Right atrium auricular region (tissue), 2 donors: ENCODE measurements around the gene SAXO1. TPM values are rescaled to one million over a fixed set of nuclear protein-coding genes. Genes with fewer than 3 reads are reported as not detected.

Experiments used
- DNase-seq: peaks from one replicate; pipeline ENCODE4 v3.0.0-alpha.2; 2019; ENCODE audit warnings: low spot score
- H3K27ac ChIP-seq, 2 donors: fragments of 200-600 bp; sonication (generic); 1 replicate in 1 of 2; 2 replicates in 1 of 2; pipeline ENCODE4 v1.5.1; 2016 to 2019
- H3K27me3 ChIP-seq, 2 donors: fragments of 200-600 bp; sonication (generic); one replicate each; pipeline versions ENCODE4 v1.5.1 to v1.6.0; 2017 to 2019
- H3K36me3 ChIP-seq: fragments of 200-600 bp; sonication (generic); one replicate; pipeline ENCODE4 v1.5.1; 2016
- H3K4me1 ChIP-seq, 2 donors: fragments of 200-600 bp; sonication (generic); one replicate each; pipeline versions ENCODE4 v1.5.1 to v1.6.0; 2017 to 2019
- H3K4me3 ChIP-seq, 2 donors: fragments of 200-600 bp; sonication (generic); 1 replicate in 1 of 2; 2 replicates in 1 of 2; pipeline ENCODE4 v1.5.1; 2017 to 2019; ENCODE audit warnings: mild to moderate bottlenecking in 1 of 2, moderate library complexity in 1 of 2
- H3K9me3 ChIP-seq, 2 donors: fragments of 200-600 bp; sonication (generic); one replicate each; pipeline ENCODE4 v1.5.1; 2019
- CTCF ChIP-seq, 2 donors: fragments of 200-600 bp; sonication (generic); IDR thresholded peaks; one replicate each; pipeline ENCODE4 v1.5.1; 2019; ENCODE audit warnings: antibody characterized with exemption in 2 of 2
- total RNA-seq, 2 donors: library from RNA; depleted of rRNA; stranded (reverse); fragments of >200 nt; gene quantifications; one replicate each; pipeline ENCODE4 v1.1.0, GENCODE V29; 2016

The SAXO1 gene
- total RNA-seq, 2 donors from 2014 or later: not detected

- H3K36me3 ChIP-seq: no peaks in the 10 kb centered on the region
- H3K27ac ChIP-seq: no peak overlapping the region
- no peaks in the 10 kb centered on the region for H3K9me3 ChIP-seq
- H3K4me1 ChIP-seq: no peaks in the 10 kb centered on the region
- H3K4me3 ChIP-seq: no peak overlapping the region
- TF ChIP-seq CTCF (IDR thresholded peaks at IDR 0.05): no peak
- H3K27me3 ChIP-seq: no peaks in the 10 kb centered on the region
- no peak for DNase-seq
These were observed 77.4 kb downstream of the SAXO1 start for GRCh38 chr9:18955626-18956025.

DNA sequence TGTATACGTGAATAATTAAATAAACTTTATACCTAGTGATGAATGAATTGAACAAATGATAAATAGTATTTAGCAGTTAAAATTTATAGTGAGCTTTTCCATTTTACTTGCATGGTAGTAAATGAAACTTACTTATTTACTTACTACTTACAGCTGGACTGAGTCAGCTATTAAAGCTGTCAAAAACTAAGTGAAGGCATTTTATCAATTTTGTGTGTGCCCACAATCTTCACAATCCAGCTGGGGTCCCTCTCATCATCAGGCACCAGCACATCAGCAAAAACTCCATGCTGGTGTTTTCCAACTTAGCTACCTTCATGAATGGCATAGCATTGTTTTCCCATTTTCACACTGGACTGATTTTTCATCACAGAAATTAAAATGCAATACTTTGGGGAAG lies 81.1 kb downstream of the SAXO1 start:
- no peaks in the 10 kb centered on the region for H3K36me3 ChIP-seq
- H3K4me1 ChIP-seq: no peaks in the 10 kb centered on the region
- no peak overlapping the region for H3K27ac ChIP-seq
- H3K27me3 ChIP-seq: no peaks in the 10 kb centered on the region
- no peak overlapping the region for H3K4me3 ChIP-seq
- TF ChIP-seq CTCF (IDR thresholded peaks at IDR 0.05): no peak
- DNase-seq: no peak
- no peaks in the 10 kb centered on the region for H3K9me3 ChIP-seq

GRCh38 chr9:18947892-18948339 lies 85.1 kb downstream of the SAXO1 start:
- no peak for DNase-seq
- Histone ChIP-seq H3K27ac (no peak overlapping the region), H3K9me3 (no peaks in the 10 kb centered on the region), H3K4me3 (no peak overlapping the region), H3K27me3 (no peaks in the 10 kb centered on the region), H3K36me3 (no peaks in the 10 kb centered on the region), H3K4me1 (no peaks in the 10 kb centered on the region)
- TF ChIP-seq CTCF (IDR thresholded peaks at IDR 0.05): no peak

- Histone ChIP-seq H3K27ac (no peak overlapping the region), H3K9me3 (no peaks in the 10 kb centered on the region), H3K4me1 (no peaks in the 10 kb centered on the region), H3K27me3 (no peaks in the 10 kb centered on the region), H3K36me3 (no peaks in the 10 kb centered on the region), H3K4me3 (no peak overlapping the region)
- no peak for DNase-seq
- TF ChIP-seq CTCF (IDR thresholded peaks at IDR 0.05): no peak
These were observed 90.2 kb downstream of the SAXO1 start for GRCh38 chr9:18942801-18943200.

DNA sequence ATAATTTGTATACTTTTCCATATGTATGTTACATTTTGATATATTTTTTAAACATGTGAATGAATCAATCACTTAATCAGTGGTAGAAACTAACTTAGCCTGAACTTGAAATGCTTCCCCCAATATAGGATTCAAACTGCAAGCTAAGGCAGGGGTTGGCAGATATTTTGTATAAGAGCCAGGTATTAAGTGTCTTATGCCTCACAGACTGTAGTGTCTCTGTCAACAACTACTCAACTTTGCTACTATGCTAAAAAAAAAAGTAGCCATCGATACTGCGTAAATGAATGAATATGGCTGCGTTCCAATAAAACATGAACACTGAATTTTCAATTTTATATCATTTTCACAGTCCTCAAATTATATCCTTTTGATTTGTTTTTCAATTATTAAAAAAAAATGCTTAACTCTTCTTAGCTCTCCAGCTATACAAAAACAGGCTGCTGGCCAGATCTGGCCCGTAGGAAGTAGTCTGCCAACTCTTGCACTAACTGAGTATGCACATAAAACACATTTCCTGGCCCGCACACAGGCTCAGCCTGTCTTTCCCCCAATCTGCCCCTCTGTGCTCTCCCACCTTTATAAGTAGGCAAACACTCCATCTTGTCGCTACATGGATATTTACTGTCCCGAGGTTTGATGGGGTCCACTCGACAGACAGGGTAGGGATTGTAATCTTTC lies 91.8 kb downstream of the SAXO1 start:
- Histone ChIP-seq H3K4me3 (no peak overlapping the region), H3K9me3 (no peaks in the 10 kb centered on the region), H3K36me3 (no peaks in the 10 kb centered on the region), H3K27me3 (no peaks in the 10 kb centered on the region), H3K4me1 (no peaks in the 10 kb centered on the region), H3K27ac (no peak overlapping the region)
- DNase-seq: no peak
- no peak for TF ChIP-seq CTCF (IDR thresholded peaks at IDR 0.05)

GRCh38 chr9:18939943-18940342 lies 93.1 kb downstream of the SAXO1 start:
- Histone ChIP-seq H3K27ac (no peak overlapping the region), H3K27me3 (no peaks in the 10 kb centered on the region), H3K36me3 (no peaks in the 10 kb centered on the region), H3K4me3 (no peak overlapping the region), H3K9me3 (no peaks in the 10 kb centered on the region), H3K4me1 (no peaks in the 10 kb centered on the region)
- DNase-seq: no peak
- TF ChIP-seq CTCF (IDR thresholded peaks at IDR 0.05): no peak
